Left hindlimb (tissue), 1 donor: ENCODE results near the gene SELENOO.

Experiments used
- DNase-seq: peaks from one replicate; pipeline ENCODE4 v3.0.0-alpha.2; 2018

Gene SELENOO

DNA sequence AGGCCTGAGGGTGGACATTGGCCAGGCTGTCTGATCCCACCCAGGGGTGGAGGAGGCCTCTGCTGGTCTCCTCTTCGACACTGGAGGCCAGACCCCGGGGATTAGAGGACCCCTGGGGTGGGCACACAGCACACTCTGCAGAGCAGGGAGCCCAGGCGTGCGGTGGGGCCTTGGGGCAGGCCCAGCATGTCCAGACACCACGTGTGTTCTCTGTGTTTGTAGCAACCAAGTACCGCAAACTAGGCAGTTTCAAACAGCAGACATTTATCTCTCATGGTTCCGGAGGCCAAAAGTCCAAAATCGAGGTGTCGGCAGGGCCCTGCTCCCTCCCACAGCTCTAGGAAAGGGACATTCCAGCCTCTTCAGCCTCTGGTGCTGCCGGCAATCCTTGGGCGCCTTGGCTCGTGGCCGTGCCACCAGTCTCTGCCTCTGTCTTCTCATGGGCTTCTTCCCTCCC is 28.8 kb upstream of the SELENOO start:
- DNase-seq, result no peak

DNA sequence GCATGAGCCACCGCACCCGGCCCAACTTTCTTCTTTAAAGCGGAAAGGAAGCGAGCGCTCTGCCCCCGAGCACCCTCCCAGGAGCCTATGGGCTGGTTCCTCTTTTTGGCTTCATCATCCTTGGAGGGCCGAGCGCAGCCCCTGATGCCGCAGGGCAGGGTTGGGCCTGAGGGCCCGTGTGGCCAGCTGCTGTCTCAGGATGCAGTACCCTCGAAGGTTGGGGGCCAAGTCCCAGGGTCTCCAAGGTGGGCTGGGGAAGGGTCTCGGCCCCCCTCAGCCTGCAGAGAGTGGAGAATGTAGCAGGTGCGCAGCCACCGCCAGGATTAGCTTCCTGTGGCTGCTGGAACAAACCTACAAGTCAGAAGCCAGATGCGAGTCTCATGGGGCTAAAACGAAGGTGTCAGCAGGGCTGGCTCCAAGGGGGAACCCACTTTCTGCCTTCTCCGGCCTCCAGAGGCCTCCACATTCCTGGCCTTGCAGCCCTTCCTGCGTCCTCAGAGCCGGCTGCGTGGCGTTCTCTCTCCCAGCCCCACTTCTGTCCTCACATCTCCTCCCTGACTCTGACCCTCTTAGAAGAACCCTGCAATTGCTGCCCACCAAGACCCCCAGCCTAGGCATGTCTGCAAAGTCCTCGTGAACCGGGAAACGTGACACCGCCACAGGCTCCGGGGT is 27.4 kb upstream of the SELENOO start:
- DNase-seq, result no peak

DNA sequence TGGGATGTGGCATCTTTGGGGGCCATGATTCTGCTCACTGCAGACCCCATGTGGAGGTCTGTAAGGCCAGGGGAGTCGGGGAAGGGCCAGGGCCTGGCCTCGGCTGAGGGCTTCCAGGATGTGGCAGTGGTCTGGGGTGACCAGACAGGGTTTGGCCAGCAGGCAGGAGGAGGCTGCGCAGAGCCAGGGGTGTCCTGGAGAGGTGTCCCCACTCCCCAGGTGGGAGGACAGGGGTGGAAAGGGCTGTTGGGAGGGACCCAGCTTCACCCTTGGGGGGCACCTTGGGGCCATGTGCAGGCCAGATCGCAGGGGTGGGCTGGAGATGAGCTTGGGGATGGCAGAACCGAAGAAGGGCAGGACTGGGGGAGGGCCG is 26.8 kb upstream of the SELENOO start:
- peak; percentile 29 for DNase-seq

DNA sequence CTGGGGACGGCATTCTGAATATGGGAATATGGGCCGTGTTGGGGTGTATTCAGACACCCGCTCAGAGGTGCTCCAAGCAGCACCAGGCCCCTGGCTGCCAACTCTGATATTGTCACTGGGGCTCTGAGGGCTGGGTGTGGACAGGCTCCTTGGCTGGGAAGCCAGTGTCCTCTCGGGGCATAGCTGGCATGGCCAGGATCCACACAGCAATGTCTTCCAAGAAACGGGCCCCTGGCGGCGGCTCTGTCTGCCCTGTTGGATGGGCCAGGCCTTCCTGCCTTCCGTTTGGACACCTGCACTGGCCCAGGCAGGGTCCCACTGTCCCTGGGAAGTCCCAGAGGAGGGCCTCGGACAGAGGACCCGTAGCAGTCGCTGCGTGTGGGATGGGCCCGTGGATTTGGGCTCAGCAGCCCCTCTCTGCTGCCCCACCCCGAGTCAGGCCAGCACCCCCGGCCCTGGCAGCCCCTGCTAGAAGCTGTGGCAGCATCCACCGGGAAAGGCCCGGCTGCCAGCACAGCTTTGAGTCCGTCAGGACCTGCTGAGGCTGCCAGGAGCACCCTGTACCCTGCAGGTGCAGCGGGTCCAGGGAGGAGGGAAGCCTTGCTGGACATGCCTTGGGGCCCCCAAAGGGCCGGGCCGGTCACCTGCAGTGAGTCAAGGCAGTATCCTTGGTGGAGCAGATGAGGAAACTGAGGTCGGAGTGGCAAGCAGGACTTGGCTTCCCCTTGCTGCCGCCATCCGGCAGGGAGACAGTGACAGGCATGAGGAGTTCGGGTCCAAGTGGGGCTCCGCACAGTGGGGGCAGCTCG is 26.2 kb upstream of the SELENOO start:
- DNase-seq, result peak; percentile 24

DNA sequence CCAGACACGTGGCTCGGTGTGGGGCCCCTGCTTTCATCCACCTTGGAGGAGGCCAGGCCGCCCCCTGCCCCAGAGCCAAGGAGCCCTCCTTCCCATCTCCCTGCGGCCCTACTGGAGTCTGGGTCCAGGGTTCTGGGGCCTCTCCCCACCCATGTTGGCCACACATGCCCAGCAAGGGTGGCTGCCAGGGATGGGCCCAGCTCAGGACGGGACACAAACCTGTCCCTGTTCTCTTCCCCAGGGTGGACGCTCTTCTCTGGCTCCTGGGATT is 25.7 kb upstream of the SELENOO start:
- no peak for DNase-seq

DNA sequence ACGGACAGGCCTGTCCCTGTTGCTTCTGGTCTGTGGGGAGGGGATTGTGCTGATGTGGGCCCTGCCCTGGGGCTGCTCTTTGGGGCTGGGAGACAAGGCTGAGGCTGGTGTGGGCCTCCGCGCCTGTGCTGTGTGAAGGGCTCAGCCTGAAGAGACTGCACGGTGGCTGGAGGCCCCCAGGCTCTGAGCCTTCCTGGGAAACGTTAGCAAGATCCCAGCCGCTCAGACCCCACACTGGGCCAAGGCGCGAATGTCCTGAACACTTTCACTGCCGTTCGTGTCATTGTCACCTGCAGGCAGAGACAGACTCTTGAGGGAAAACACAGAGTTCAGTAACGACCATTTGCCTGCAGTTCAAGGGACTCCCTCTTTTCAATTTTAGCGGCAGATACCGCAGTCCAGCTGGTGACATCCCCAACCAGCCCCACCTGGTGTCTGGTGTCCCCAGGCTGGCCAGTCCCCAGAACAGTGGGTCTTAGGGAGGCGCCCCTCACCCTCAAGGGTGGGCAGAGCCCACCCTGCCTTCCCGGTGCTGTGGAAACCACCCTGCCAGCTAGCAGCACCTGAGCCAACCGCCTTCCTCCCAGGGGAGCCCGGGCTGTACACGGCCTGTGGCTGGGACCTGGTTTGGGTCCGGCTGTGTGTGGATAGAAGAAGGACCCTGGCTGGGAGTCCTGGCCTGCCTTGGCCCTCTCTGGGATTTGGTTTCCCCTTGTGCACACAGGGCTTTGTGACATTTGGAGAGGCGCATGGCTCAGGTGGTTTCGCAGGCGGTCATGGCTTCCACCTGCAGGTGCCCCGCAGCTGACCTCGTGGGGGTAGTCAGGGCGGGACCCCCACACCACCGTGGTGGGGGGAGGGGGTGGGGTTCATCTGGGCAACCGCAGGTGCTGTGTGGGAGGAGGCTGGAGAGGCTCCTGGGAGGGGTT is 24.6 kb upstream of the SELENOO start:
- no peak for DNase-seq

DNA sequence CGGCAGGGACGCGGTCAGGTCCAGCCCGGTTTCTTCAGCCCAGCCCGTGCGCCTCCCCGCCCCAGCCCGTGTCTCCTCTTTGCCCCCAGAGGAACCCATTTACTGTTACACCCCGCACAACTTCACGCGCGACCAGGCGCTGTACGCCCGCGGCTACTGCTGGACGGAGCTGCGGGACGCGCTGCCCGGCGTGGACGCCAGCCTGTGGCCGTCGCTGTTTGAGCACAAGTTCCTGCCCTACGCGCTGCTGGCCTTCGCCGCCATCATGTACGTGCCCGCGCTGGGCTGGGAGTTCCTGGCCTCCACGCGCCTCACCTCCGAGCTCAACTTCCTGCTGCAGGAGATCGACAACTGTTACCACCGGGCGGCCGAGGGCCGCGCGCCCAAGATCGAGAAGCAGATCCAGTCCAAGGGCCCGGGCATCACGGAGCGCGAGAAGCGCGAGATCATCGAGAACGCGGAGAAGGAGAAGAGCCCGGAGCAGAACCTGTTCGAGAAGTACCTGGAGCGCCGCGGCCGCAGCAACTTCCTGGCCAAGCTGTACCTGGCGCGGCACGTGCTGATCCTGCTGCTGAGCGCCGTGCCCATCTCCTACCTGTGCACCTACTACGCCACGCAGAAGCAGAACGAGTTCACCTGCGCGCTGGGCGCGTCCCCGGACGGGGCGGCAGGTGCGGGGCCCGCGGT is 23.8 kb upstream of the SELENOO start:
- DNase-seq, result peak; percentile 28

DNA sequence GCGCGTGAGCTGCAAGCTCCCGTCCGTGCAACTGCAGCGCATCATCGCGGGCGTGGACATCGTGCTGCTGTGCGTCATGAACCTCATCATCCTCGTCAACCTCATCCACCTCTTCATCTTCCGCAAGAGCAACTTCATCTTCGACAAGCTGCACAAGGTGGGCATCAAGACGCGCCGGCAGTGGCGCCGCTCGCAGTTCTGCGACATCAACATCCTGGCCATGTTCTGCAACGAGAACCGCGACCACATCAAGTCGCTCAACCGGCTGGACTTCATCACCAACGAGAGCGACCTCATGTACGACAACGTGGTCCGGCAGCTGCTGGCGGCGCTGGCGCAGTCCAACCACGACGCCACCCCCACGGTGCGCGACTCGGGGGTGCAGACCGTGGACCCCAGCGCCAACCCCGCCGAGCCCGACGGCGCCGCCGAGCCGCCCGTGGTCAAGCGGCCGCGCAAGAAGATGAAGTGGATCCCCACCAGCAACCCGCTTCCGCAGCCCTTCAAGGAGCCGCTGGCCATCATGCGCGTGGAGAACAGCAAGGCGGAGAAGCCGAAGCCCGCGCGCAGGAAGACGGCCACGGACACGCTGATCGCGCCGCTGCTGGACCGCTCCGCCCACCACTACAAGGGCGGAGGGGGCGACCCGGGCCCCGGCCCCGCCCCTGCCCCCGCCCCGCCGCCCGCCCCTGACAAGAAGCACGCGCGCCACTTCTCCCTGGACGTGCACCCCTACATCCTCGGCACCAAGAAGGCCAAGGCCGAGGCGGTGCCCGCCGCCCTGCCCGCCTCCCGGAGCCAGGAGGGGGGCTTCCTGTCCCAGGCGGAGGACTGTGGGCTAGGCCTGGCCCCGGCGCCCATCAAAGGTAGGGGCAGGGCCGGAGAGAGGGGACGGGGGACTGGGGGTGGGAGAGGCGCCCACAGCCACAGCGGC is 23.0 kb upstream of the SELENOO start:
- DNase-seq, result peak; percentile 27

DNA sequence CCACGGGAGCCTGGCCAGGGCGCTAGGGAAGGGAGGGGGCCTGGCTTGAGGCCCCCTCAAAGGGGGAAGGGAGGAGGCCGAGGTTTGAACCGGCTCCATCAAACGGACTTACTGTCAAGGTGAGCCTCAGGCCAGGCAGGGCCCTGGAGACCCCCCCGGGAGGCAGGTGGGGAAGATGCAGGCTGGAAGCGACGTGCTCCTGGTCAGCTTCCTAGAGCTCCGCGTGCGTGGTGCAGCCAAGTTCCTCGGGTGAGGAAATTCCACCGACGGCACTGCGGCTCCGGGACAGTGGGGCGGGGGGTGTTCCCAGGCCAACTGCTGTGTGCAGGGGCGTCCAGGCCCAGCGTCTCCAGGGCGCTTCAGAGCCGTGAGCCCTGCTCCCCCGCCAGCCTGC is 22.3 kb upstream of the SELENOO start:
- no peak for DNase-seq

DNA sequence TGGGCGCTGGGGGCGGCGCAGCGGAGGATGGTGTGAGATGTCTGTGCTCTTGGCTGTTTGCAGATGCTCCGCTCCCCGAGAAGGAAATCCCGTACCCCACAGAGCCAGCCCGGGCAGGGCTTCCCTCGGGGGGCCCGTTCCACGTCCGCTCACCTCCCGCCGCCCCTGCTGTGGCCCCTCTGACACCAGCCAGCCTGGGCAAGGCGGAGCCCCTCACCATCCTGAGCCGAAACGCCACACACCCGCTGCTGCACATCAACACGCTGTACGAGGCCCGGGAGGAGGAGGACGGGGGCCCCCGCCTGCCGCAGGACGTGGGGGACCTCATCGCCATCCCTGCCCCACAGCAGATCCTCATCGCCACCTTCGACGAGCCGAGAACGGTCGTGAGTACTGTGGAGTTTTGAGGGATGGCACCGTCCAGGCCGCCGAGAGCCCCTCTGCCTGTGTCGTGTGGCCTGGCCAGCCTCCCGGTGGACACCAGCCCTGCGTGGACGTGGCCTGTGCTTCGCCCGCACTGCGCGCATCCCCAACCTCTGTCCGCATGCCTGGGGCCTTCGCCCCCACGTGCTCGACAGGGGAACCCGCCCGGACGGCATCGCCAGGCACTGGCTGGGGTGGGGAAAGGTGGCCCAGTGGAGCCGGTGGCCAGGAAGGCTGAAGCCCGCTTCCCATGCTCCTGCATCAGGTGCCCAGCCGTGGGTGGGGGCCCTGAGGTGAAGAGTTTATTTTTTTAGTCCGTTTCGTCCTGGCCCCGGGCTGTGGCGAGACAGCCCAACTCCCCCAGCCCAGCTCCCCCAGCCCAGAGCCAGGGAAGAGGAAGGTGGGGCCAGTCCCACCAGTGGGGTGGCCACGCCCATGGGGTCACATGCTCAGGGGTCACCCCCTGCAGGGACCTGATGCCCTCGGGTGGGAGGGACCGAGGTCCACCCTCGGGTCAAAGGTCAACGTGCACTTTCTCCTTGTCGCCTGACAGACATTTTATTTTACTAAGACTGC is 21.6 kb upstream of the SELENOO start:
- peak; percentile 29 for DNase-seq

DNA sequence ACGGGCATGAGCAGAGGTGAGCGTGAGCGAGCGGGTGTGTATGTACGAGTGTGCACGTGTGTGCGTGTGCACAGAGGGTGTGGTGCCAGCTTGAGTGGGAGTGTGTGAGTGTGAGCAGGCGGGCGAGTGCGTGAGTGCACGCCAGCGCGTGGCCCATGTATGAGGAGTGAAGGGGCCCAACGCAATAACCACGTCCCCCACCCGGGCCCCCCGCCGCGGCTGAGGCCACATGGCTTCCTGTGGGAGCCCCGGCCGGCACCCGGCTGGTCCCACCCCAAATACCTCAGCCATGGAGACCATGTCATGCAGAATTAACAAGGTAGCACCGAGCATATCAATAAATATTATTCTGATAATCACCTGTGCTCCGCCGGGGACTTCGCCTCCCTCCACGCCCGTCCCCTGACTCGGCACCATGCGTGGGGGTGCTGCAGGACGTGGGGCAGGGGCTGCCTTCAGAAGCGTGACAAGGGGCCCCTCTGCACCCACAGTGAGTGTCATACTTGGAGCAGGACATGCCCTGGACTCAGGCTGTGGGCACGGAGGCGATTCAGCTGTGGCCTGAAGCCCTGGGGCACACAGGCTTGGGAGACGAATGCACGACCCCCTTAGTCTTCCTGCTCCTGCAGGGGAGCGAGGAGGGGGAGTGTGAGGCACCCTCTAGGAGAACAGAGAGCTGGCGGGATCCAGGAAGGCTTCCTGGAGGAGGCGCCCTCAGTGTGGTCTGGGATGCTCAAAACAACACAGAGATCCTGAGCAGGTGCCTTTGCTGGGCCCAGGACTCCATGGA is 20.7 kb upstream of the SELENOO start:
- no peak for DNase-seq

DNA sequence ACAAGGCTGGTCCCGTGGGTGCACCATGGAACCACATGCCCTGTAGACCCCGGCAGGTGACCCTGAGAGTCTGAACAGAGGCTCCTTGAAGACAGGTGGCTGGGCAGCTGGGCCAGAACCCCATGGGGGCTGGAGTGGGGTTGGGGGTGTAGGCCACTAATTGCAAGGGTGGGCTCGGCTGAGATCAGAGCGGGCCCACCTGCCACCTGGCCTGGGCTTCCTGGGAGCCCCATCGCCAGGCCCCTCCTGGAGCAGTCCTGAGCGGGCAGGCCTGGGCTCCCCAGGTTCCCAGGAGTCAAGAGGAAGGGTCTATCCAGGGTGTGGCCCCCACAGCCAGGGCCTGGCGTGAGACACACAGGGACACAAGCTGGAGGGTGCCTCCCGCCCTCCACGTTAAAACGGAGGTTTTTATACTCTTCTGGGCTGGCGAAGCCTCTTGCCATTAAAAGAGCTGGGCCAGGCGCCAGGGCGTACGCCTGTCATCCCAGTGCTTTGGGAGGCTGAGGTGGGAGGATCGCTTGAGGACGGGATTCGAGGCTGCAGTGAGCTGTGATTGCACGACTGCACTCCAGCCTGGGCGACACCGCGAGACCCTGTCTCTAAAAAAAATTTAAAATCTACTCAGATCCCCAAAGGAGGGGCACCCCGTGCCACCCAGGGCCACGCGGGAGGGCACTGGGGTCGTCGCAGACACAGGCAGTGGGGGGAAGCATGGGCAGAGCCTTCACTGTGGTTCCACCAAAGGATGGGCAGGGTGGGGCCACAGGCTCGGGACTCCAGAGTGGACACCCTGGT is 19.9 kb upstream of the SELENOO start:
- DNase-seq, result peak; percentile 28

DNA sequence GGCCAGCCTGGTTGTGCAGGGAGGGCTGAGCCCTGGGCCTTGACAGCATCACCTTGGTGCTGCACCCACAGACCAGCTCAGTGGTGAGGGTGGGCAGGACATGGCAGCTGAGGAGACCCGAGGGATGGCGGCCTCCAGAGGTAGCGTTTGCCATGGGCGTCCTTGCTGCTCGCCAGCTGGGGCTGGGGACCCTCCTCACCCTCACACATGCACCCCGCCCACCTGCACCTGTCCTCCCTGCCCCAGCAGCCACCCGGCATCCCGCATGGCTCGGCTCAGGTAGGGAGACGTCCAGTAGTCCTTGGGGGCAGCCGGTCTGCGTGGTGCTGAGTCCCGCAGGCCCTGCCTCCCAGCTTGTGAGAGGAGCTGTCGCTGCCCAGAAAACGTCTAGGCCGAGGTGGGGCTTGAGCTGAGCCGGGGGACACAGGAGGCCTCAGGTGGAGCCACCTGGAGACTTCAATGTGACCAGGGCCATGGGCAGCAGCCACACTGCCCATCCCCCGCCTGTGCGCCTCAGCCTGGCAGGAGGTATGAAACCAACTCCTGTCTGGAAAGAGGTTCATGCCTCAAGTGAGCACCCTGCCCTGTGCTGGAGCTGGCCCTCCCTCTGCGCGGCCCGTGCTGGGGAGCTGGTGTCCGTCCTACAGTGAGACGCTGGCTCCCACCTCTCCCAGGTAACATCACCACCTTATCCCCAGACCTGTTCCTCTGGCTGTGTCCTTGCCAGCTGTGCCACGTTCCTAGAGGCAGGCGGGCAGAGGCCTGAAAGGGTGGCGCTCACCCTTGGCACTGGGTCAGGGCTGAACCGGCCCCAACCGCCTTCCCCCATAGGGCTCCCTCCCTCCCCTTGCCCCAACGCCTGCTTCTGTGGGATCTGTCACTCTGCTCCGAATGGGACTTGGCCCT is 18.4 kb upstream of the SELENOO start:
- peak; percentile 34 for DNase-seq

DNA sequence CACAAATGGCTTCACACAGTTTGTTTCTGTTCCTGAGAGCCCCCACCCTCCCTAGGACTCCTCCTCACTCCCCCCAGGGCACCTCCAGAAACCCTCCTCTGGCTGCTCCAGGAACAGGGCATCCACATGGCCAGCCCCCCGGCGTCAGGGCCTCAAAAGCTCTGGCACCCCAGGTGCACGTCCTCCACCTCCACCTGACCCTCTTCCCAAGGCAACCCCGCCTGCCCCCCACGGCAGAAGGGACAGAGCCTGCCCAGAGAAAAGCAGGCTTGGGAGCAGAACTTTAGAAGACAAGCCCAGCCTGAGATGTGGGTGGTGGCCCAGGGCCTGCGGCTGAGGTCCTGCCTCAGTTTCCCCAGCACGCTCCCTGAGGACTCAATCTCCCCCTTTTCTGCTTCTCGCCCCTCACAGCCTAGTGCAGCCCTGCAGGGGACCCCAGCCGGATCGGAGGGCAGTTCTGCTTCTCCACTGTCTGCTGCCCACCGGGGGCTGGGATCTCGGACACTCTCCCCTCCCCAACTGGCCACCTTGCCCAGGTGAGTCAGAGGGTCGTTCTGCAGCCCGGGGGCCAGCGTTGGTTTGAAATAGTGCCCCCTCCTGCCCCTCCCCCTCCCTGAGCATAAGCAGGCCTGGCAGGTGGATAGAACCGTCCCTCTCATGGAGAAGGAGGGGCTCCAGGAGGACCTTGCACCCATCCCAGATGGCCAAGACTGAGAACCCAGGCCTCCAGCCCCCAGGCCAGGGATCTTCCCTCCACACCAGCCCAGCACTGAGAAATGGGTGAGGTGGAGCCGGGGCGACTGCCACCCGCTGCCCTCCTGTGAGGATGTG is 17.5 kb upstream of the SELENOO start:
- DNase-seq, result peak; percentile 34

DNA sequence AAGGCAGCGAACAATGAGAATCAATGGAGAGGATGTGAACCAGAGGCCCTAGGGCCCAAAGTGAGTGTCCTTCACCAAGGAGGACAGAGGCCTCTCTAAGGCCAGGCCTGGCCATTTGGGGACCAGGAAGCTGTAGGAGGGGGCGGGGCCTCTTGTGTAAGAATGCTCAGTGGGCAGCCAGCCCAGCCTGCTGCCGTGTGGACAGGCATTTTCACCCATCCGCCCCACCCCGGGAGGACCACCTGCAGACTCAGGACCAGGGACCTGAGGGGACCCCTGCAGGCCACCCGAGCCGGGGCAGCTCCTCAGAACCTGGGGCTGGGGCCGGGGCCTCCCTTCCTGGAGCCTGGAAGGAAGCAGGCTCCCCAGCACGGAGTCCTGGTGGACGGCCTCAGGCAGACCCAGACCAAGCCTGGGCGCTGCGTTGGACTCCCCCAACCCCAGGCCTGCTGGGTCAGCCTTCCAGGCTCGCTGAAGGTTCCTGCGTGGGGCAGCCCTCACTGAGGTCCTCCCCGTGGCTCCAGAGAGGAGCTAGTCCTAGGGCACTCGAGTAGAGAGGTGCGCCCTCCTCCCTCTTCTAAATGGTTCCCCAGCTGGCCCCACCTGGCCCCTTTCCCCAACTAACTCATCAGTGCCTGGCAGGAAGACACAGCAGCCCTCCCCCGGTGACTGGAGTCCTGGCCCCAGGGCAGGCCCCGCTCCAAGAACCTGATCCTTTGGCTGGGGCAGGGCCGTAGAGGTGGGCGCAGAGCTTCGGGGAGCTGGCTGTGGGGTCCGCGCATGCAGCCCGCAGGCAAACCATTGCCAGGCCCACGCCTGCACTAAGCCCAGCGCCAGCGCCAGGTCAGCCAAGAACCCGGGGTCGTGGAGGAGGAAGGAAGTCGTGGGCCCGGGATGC is 16.6 kb upstream of the SELENOO start:
- DNase-seq, result peak; percentile 76
